ENCODE results near the gene TMEM250.

TMEM250 gene

DNA sequence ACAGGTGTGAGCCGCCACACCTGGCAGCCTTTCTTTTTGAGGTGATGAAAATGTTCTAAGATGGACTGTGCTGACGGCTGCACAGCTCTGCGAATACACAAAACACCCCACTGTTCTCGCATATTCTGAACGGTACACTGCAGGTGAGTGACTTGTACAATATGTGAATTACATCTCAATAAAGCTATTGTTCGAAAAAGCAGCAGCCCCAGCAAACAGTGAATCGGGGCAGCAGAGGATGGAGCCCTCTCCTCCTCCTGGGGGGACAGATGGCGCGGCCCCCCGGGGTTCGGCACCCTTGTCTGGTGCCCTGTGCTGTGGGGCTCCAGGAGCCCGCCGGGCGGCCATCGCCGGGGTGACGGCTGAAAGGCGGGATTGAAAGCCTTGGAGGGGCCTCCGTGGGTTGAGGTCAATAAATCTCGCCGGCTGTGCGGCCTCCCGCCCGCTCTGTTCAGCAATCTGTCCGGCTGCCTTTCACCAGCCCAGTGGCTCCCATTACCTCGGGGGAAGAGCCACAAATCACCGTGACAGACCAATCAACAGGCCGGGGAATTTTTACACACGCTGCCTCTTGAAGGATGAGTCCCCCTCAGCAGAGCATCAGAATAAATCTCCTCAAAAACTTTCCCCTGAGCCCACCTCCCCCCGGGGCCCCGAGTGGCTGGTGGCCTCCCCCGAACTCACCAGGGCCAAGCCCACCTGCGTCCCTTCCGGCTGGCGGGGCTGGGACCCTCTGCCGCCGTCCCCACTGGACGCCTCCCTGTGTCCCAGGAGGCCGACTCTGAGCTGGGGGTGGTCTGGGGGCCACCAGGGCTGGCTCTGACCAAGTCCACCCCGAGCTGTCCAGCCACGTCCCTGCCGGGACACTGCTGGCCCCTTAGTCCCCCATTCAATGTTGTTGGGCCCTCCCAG is 37.8 kb upstream of the TMEM250 start:
- TF ChIP-seq, protein P1, sequence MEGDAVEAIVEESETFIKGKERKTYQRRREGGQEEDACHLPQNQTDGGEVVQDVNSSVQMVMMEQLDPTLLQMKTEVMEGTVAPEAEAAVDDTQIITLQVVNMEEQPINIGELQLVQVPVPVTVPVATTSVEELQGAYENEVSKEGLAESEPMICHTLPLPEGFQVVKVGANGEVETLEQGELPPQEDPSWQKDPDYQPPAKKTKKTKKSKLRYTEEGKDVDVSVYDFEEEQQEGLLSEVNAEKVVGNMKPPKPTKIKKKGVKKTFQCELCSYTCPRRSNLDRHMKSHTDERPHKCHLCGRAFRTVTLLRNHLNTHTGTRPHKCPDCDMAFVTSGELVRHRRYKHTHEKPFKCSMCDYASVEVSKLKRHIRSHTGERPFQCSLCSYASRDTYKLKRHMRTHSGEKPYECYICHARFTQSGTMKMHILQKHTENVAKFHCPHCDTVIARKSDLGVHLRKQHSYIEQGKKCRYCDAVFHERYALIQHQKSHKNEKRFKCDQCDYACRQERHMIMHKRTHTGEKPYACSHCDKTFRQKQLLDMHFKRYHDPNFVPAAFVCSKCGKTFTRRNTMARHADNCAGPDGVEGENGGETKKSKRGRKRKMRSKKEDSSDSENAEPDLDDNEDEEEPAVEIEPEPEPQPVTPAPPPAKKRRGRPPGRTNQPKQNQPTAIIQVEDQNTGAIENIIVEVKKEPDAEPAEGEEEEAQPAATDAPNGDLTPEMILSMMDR (IDR thresholded peaks at IDR 0.05; ENCODE audit: insufficient read depth, missing control alignments) = no peak
- DNase-seq (ENCODE audit: insufficient read length, low spot score) = no peak
- FAIRE-seq = no peak

DNA sequence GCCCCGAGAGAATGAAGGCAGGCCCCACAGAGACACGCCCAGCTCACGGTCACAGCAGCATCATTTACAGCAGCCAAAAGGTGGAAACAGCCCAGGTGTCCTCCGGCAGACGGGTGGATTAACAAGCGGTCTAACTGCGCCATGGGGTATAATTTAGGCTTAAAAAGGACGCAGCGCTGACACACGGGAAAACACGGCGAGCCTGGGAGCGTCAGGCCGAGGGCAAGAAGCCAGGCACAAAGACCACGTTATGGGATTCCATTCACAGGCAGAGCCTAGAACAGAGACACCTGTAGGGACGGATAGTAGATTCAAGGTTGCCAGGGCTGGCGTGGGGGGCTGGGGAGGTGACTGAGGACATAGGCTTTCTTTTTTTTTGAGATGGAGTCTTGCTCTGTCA is 36.9 kb upstream of the TMEM250 start:
- TF ChIP-seq, protein P1 (IDR thresholded peaks at IDR 0.05; ENCODE audit: insufficient read depth, missing control alignments) = no peak
- FAIRE-seq (no peak), DNase-seq (ENCODE audit: insufficient read length, low spot score) (no peak)

- DNase-seq (ENCODE audit: insufficient read length, low spot score) = no peak
- TF ChIP-seq, protein P1 (IDR thresholded peaks at IDR 0.05; ENCODE audit: insufficient read depth, missing control alignments) = no peak
Observed at GRCh38 chr9:136154943-136155342, 36.3 kb upstream of the TMEM250 start.

GRCh38 chr9:136153381-136154065 is 34.8 kb upstream of the TMEM250 start:
- TF ChIP-seq, protein P1 (IDR thresholded peaks at IDR 0.05; ENCODE audit: insufficient read depth, missing control alignments) = no peak
- FAIRE-seq (no peak), DNase-seq (ENCODE audit: insufficient read length, low spot score) (no peak)

More at GRCh38 chr9:136154943-136155342, 36.3 kb upstream of the TMEM250 start:
- FAIRE-seq = no peak

DNA sequence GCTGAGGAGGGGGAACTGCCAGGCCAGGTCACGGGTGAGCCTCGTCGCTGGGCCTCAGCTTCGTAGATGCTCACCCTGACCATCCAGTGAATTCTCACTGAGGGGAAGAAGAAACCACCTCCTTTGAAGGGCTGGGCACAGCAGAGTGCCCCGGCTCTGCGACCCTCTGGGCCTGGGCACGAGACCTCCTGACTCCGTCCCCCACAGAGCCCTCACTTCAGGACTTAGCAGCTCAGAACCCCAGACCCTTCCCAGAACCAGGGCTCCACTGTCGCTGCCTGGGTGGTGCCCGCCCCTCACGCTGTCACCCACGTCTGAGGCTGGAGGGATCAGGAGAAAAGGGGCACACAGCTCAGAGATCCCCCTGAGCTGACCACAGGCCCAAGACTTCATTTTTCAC is 34.3 kb upstream of the TMEM250 start:
- DNase-seq (ENCODE audit: insufficient read length, low spot score) (no peak), FAIRE-seq (no peak)

DNA sequence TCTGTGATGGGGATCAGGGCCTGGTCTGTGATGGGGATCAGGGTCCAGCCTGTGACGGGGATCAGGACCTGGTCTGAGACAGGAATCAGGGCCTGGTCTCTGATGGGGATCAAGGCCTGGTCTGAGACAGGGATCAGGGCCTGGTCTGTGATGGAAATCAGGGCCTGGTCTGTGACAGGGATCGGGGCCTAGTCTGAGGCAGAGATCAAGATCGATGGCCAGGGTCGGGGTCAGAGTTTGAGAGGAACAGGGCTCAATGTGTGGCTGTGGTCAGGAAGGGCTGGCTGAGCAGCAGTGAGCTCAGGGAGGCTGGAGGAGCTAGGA is 33.8 kb upstream of the TMEM250 start:
- no peak for DNase-seq (ENCODE audit: insufficient read length, low spot score)
- TF ChIP-seq, protein P1 (IDR thresholded peaks at IDR 0.05; ENCODE audit: insufficient read depth, missing control alignments) = no peak
- FAIRE-seq = no peak

More for the DNA sequence above, 34.3 kb upstream of the TMEM250 start:
- TF ChIP-seq, protein P1 (IDR thresholded peaks at IDR 0.05; ENCODE audit: insufficient read depth, missing control alignments) = no peak

All from D721Med (cell line).